K562 (cell line): ENCODE data around the gene HMGXB3. TPM values are rescaled to one million over a fixed set of nuclear protein-coding genes. Genes with fewer than 3 reads are reported as not detected.

Source experiments
- L3MBTL2 ChIP-seq: fragments of 450-650 bp; IDR thresholded peaks from 2 replicates; pipeline ENCODE4 v1.6.1; 2016; ENCODE audit warnings: mild to moderate bottlenecking, moderate library complexity
- NR2C2 ChIP-seq, 2 experiments: fragments of 200-800 bp in 1 of 2; sonication (Bioruptor generic) in 1 of 2; sonication (generic) in 1 of 2; formaldehyde crosslinking in 1 of 2; IDR thresholded peaks; 2 replicates each; pipeline versions ENCODE4 v1.6.1 to v1.8.0; 2016 to 2022; ENCODE audit warnings: mild to moderate bottlenecking in 1 of 2, missing compliant biosample characterization in 1 of 2, missing genetic modification characterization in 1 of 2, missing genetic modification reagents in 1 of 2
- POLR2H ChIP-seq: IDR thresholded peaks from 2 replicates; pipeline ENCODE4 v1.6.1; 2016; ENCODE audit warnings: missing genetic modification characterization, low read depth, mild to moderate bottlenecking, control low read depth, missing compliant biosample characterization, moderate library complexity
- PRDM10 ChIP-seq: fragments of 450-650 bp; IDR thresholded peaks from 2 replicates; pipeline ENCODE4 v1.6.1; 2018; ENCODE audit not compliant: partially characterized antibody
- RFX7 ChIP-seq: fragments of 250-450 bp; sonication (Bioruptor Pico); IDR thresholded peaks from 2 replicates; pipeline ENCODE4 v1.5.1; 2021; ENCODE audit warnings: mild to moderate bottlenecking
- TBP ChIP-seq: optimal IDR thresholded peaks from 2 replicates; pipeline ENCODE3; 2011; ENCODE audit warnings: low read depth, low read length, improper control_type of control experiment
- ZBTB1 ChIP-seq: sonication (generic); formaldehyde crosslinking; IDR thresholded peaks from 2 replicates; pipeline ENCODE4 v1.8.1; 2023; ENCODE audit warnings: missing genetic modification reagents, low read depth, mild to moderate bottlenecking, borderline replicate concordance
- polyA plus RNA-seq, 8 experiments: library from polyadenylated mRNA; depleted of rRNA in 4 of 8; stranded (reverse) in 5 of 8; unstranded in 3 of 8; fragments of >200 nt; fragmentation: Nextera tagmentation in 2 of 8; fragmentation: Illumina TruSeq in 1 of 8; extraction: Ambion mirVana in 2 of 8; extraction: Trizol in 1 of 8; gene quantifications; 2 replicates each; pipeline versions ENCODE4 v1.2.1 to v1.2.3, GENCODE V29; 2011 to 2014; ENCODE audit warnings: inconsistent platforms in 1 of 8, missing spikeins in 1 of 8
- total RNA-seq, 7 experiments: library from RNA; depleted of rRNA in 6 of 7; stranded (reverse); fragments of >200 nt in 6 of 7; fragmentation: Illumina TruSeq in 2 of 7; extraction: Trizol in 2 of 7; gene quantifications; 2 replicates each; pipeline versions ENCODE4 v1.2.1 to v1.2.3, GENCODE V29; 2011 to 2021; ENCODE audit warnings: low replicate concordance in 1 of 7

Gene HMGXB3
- total and polyA plus RNA-seq, 9 of the 15 experiments (the other 6 are each of a cell fraction or from before 2014, with no cell fraction given): 1.8 to 44.1 (median 32.2) TPM

DNA sequence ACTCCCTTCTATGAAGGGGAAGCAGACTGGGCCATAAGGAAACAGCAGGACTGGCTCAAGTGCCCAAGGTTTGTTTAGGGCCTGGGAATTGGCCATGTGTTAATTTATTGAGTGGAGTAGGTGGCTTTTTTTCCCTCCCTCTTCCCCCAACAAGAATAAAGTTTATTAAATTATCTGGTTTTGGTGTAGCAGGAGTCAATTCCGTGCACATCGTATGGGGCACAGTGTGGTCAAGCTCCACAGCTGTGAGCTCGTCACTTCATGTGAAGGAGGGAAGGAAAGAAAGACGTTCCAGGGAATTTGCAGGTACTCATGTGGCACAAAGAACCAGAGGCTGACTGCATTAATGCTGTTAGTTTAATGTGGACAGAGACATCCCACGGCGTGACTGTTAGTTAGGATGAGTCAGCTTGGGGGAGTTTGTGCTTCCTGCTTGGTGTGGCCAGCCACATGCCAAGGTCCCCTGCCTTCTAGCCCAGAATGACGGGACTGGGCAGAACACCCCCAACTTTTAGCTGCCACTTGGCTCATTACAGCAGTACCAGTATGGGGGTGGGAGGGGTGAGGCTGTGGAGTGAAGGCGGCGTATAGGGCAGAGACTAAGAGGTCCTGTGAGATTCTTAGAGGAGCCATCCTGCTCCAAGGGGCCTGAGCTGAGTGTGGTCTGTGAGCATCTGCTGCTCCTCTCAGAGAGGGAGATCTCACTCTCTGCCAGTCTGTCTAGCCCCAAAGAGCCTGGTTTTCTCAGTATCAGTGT is 52.6 kb downstream of the HMGXB3 start (continued):
- TF ChIP-seq PRDM10: no peak
- no peak for TF ChIP-seq RFX7
- peak; percentile 18; the same call in 1 of the 2 replicates for TF ChIP-seq L3MBTL2
- TF ChIP-seq TBP: no peak
- no peak for TF ChIP-seq ZBTB1 (CRISPR knock-in tag)
- TF ChIP-seq POLR2H (tag): no peak
- TF ChIP-seq NR2C2 (CRISPR knock-in tag; IDR thresholded peaks at IDR 0.05): 0 out of 2 replicates have a peak, but pooled peaks have one; percentile 36
- TF ChIP-seq NR2C2 (tag; IDR thresholded peaks at IDR 0.05): no peak
